HG03135 (cell line): ENCODE data around the gene RNU2-63P.
A peak's percentile ranks its signal among the peaks of the same experiment; 100 is the strongest.
"Not testable (repeated sequence)": the region's sequence is repeated elsewhere in the genome, so short reads cannot be mapped to it uniquely, and the experiment has no call there.

ENCODE experiments used
- ATAC-seq: cut with Tn5 transposase; IDR thresholded peaks from one replicate; pipeline ENCODE4 v1.9.1; 2021; ENCODE audit warnings: mild to moderate bottlenecking, moderate library complexity; ENCODE audit not compliant: unreplicated experiment

RNU2-63P gene

GRCh38 chr2:88032070-88032702 lies 15.8 kb upstream of the RNU2-63P start:
- no peak for ATAC-seq

DNA sequence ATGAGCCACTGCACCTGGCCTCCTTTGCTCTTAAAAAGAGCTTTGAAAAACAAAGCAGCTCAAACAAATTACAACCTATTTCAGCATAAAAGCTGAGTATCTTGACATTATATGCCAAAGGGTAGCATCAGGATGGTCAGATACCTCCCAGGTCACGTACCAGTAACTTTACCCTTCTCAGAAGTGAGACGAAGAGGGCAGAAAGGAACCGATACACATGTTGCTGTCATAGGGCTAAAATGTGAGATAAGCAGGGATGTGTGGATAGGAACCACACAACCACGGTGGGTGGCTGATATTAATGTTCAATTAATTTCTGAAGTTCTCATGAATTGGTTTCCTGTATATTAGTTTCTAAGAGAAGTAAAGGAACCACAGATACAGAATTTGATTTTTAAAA lies 12.6 kb upstream of the RNU2-63P start:
- ATAC-seq, result no peak

- peak; percentile 61 for ATAC-seq
These were observed 11.5 kb upstream of the RNU2-63P start for GRCh38 chr2:88027697-88028389.

- ATAC-seq, result no peak
These were observed 8.2 kb upstream of the RNU2-63P start for GRCh38 chr2:88024509-88024908.

- ATAC-seq, result no peak
These were observed 6.2 kb upstream of the RNU2-63P start for GRCh38 chr2:88022669-88022921.

DNA sequence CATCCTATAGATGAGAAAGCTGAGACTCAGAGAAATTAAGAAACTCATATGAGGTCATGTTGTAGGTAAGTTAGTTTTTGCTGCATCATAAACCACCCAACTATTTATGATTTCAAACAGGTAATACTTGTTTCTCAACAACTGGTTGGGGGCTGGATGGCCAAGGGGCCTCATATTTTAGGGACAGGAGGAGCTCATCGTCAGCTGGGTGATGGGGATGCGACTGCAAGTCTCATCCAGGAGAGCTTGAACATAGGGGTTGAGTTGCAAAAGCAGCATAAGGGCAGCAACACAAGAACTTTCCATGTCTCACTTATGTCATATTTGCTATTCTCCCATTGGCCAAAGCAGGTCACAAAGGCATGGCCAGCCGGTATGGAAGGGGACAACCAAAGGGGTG lies 3.6 kb upstream of the RNU2-63P start:
- no peak for ATAC-seq

GRCh38 chr2:88018909-88019308 lies 2.6 kb upstream of the RNU2-63P start:
- ATAC-seq, result no peak

DNA sequence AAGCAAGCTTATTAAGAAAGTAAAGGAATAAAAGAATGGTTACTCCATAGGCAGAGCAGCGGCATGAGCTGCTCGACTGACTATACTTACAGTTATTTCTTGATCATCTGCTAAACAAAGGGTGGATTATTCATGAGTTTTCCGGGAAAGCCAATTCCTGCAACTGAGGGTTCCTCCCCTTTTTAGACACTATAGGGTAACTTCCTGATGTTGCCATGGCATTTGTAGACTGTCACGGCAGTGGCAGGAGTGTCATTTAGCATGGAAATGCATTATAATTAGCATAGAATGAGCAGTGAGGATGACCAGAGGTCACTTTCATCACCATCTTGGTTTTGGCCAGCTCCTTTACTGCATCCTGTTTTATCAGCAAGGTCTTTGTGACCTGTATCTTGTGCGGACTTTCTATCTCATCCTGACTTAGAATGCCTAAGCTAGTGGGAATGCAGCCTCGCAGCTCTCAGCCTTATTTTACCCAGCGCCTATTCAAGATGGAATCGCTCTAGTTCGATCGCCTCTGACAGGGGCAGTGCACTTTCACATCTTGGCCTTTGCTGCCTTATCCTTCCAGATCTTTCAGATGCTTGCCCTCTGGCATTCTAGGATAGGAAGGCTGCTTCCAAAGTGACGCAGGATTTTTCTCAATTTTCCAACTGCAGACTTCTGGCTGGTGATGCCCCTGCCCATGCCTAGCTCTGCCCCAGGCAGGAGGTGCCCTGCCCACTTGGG lies 1.9 kb upstream of the RNU2-63P start:
- not testable (repeated sequence) for ATAC-seq

- ATAC-seq, result not testable (repeated sequence)
These were observed 1.4 kb upstream of the RNU2-63P start for GRCh38 chr2:88017780-88018038.

DNA sequence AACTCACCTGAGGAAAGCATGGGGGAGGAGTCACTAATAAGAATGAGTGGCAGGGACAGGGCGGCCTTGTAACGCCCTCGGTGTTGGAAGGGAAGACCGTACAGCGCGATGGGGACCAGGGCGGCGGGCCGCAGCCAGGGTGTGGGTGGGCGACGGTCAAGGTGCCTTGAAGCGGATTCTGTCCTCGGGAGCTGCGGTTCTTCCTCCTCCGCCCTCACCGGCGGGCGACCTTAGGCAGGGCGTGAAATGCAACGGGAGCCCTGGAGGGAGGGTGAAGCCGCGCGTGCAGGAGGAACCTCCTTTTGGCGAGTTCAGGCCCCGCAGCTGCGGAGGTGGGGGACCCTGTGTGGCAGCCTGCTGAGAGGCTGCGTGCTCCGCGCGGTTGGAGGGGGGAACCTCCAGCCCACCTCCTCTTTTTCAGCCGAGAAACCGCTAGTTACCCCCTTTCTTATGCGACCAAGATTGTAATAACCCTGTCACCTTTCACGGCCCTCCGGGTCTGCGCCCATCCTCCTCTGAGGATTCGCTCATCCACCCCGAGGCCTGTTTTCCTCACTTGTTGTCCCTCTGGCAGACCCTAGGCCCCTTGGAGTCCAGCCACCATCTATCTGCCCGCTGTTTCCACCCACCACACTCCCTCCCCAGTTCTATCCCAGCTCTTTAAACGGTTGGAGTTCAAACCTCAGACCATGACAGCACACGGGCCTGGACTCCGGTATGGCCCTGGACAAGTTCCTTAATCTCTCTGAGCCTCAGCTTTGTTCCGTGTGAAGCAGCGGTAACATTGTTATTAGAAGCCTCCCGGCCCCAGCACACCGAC lies 823 bp upstream of the RNU2-63P start:
- ATAC-seq, result peak; percentile 63

GRCh38 chr2:88011011-88011410 lies 5.3 kb downstream of the RNU2-63P start:
- ATAC-seq, result no peak

DNA sequence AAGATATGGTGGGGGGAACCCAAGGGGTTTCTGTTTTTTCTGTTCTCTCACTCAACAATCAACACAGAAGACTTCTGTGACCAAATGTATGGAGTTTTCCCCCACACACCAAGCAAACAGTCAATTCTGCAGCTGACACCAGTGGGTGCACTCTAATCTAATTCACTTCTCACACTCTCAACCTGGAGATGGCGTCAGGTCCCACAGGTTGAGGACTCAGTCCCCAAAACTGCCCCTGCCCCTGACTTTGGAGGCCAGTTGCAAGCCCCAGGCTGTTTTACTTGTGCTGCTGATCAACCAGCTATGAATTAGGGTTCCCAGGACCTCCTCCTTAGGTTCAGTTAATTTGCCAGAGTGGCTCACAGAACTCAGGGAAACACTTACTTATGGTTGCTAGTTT lies 6.2 kb downstream of the RNU2-63P start:
- ATAC-seq, result no peak

GRCh38 chr2:88006912-88007439 lies 9.4 kb downstream of the RNU2-63P start:
- no peak for ATAC-seq

- no peak for ATAC-seq
These were observed 10.6 kb downstream of the RNU2-63P start for GRCh38 chr2:88005776-88006175.

DNA sequence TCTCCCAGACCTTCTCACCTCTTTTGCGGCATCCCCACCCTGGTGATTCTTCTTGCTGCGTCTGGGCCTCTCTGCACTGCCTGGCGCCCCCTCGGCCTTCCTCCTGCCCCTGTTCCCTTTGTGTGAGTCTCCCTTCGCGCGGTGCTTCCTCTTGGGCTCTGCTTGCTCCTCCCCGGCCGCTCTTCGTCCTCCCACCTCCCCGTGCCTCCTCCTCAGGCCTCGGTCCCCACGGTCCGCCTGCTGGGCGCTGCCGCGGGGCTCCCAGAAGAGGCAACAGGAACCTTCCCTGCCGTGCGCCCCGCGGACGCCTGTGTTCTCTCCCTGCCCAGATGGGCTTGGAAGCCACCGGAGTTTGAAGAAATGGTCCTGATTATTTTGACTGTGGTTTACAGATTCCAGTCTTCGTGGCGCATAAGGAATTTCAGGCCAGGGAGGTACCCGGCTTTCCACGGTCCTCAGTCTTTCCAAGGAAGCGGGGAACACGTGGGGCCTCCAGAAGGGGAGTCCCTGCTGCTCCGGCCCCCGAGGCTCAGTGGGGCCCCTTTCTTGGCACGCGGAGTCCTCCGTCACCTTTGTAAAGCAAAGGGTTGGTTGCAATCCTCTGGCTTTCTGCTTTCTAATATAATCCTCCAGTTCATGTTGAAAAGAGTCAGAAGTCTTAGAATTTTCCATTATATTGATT lies 13.1 kb downstream of the RNU2-63P start:
- ATAC-seq, result no peak

DNA sequence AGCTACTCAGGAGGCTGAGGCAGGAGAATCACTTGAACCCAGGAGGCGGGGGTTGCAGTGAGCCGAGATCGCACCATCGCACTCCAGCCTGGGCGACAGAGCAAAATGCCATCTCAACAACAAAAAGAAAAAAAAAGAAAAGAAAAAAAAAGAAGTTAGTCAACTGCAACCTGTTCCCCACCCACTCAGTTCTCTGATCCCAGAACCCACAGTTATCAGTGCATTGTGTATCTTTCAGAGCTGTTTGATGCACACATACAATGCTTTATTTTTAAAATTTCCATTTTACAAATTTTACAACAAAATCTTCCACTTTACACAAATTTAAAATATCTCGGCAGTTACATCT lies 14.0 kb downstream of the RNU2-63P start:
- ATAC-seq, result no peak

GRCh38 chr2:88000474-88000873 lies 15.9 kb downstream of the RNU2-63P start:
- ATAC-seq, result not testable (repeated sequence)

DNA sequence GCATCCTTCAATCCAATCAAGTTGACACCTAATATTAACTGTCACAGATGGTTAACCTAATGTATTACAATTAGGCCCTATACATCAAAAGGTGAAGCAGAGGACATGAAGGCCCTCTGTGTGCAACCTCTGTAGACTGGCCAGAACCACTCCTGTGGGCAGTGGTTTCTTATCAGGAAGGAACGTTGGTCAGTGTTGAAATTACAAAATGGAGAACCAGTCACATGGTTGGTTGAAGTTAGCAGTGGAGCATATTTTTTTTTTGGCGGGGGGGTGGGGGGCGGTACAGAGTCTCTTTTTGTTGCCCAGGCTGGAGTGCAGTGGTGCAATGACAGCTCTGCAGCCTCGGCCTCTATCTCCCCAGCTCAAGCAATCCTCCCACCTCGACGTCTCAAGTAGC lies 19.8 kb downstream of the RNU2-63P start:
- ATAC-seq, result no peak

GRCh38 chr2:87995756-87996155 lies 20.6 kb downstream of the RNU2-63P start:
- ATAC-seq, result no peak

- ATAC-seq, result not testable (repeated sequence)
These were observed 22.0 kb downstream of the RNU2-63P start for GRCh38 chr2:87994304-87994850.

GRCh38 chr2:87992569-87992968 lies 23.8 kb downstream of the RNU2-63P start:
- not testable (repeated sequence) for ATAC-seq
